ENCODE measurements around the gene EFHC2.
"Not testable (repeated sequence)": the region's sequence is repeated elsewhere in the genome, so short reads cannot be mapped to it uniquely, and the experiment has no call there.

Gene EFHC2

GRCh38 chrX:44202596-44202995, 140.9 kb downstream of the EFHC2 start:
- DNase-seq (ENCODE audit: low spot score) = no peak
- in situ Hi-C loops (cut with MboI; ENCODE audit: low pct_unique_long_range_greater_than_20kb, low sequenced_read_pairs, unreplicated experiment) = no loop called here
- TF ChIP-seq CTCF (IDR thresholded peaks at IDR 0.05; ENCODE audit: extremely low read depth, insufficient read depth, missing control alignments) = no peak

DNA sequence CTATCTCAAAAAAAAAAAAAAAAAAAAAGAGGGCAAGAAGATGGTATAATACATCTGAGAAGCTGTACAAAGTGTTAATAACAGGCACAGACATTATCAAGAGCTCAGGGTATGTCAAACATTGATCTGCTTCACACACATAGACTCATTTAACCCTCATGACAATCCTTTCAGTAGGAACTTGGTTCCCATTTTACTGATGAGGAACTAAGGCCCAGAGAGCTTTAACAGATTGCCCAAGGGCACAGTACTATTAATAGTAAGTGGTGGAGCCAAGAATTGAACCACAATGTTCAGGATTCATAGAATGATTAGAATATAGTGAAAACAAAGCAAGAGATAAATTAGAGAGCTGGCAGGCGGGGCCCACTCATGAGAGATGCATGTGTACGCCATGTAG, 154.4 kb downstream of the EFHC2 start:
- no peak for DNase-seq (ENCODE audit: low spot score)
- in situ Hi-C loops (cut with MboI; ENCODE audit: low pct_unique_long_range_greater_than_20kb, low sequenced_read_pairs, unreplicated experiment) = no loop called here
- TF ChIP-seq CTCF (IDR thresholded peaks at IDR 0.05; ENCODE audit: extremely low read depth, insufficient read depth, missing control alignments) = no peak

GRCh38 chrX:44187915-44188314, 155.6 kb downstream of the EFHC2 start:
- DNase-seq (ENCODE audit: low spot score); in situ Hi-C loops (cut with MboI; ENCODE audit: low pct_unique_long_range_greater_than_20kb, low sequenced_read_pairs, unreplicated experiment): not testable (repeated sequence)

DNA sequence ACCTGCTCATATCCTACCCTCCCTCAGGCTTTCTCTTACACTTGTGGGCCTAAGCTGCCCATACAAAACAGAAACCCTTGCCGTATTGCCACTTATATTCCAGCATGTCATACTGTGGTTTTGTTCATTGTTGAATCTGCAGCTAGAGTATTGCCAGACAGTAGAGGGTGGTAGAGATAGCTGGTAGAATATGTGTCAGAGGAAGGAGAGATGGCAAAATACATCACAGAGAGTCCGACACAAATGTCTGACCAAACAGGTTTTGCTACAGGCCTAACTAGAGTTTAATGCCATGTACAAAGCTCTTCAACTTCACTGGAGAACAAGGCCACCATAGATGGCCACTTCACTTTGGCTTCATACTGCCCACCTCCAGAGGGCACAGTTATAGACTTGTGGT, 160.1 kb downstream of the EFHC2 start:
- no peak for TF ChIP-seq CTCF (IDR thresholded peaks at IDR 0.05; ENCODE audit: extremely low read depth, insufficient read depth, missing control alignments)
- in situ Hi-C loops (cut with MboI; ENCODE audit: low pct_unique_long_range_greater_than_20kb, low sequenced_read_pairs, unreplicated experiment) = no loop called here
- DNase-seq (ENCODE audit: low spot score) = no peak

GRCh38 chrX:44178274-44179053, 165.0 kb downstream of the EFHC2 start:
- no peak for TF ChIP-seq CTCF (IDR thresholded peaks at IDR 0.05; ENCODE audit: extremely low read depth, insufficient read depth, missing control alignments)
- no peak for DNase-seq (ENCODE audit: low spot score)
- in situ Hi-C loops (cut with MboI; ENCODE audit: low pct_unique_long_range_greater_than_20kb, low sequenced_read_pairs, unreplicated experiment) = no loop called here

GRCh38 chrX:44175455-44175854, 168.0 kb downstream of the EFHC2 start:
- no peak for DNase-seq (ENCODE audit: low spot score)
- in situ Hi-C loops (cut with MboI; ENCODE audit: low pct_unique_long_range_greater_than_20kb, low sequenced_read_pairs, unreplicated experiment) = no loop called here
- no peak for TF ChIP-seq CTCF (IDR thresholded peaks at IDR 0.05; ENCODE audit: extremely low read depth, insufficient read depth, missing control alignments)

GRCh38 chrX:44174061-44174460, 169.4 kb downstream of the EFHC2 start:
- no peak for TF ChIP-seq CTCF (IDR thresholded peaks at IDR 0.05; ENCODE audit: extremely low read depth, insufficient read depth, missing control alignments)
- DNase-seq (ENCODE audit: low spot score) = no peak
- in situ Hi-C loops (cut with MboI; ENCODE audit: low pct_unique_long_range_greater_than_20kb, low sequenced_read_pairs, unreplicated experiment) = no loop called here
